GM12891 (cell line): ENCODE data around the gene APC.

ENCODE experiments used
- PAX5 ChIP-seq: IDR thresholded peaks from 2 replicates; pipeline ENCODE4 v1.6.1; 2011; ENCODE audit warnings: low read length, moderate library complexity, mild to moderate bottlenecking; ENCODE audit not compliant: insufficient read depth, severe bottlenecking
- POLR2A ChIP-seq: IDR thresholded peaks from 2 replicates; pipeline ENCODE4 v1.6.1; 2011; ENCODE audit warnings: low read depth, low read length, control low read depth
- POLR2AphosphoS5 ChIP-seq: IDR thresholded peaks from 2 replicates; pipeline ENCODE4 v1.6.1; 2011; ENCODE audit warnings: low read depth, low read length, control low read depth
- POU2F2 ChIP-seq: IDR thresholded peaks from 2 replicates; pipeline ENCODE4 v1.6.1; 2011; ENCODE audit warnings: low read depth, mild to moderate bottlenecking, control low read depth, low read length, moderate library complexity
- SPI1 ChIP-seq: IDR thresholded peaks from 2 replicates; pipeline ENCODE4 v1.6.1; 2011; ENCODE audit warnings: low read depth, low read length, control low read depth
- TAF1 ChIP-seq: IDR thresholded peaks from 2 replicates; pipeline ENCODE4 v1.6.1; 2011; ENCODE audit warnings: low read depth, low read length, control low read depth

- TF ChIP-seq POLR2A (no peak), TAF1 (no peak), SPI1 (no peak), POLR2AphosphoS5 (no peak), POU2F2 (no peak), PAX5 (no peak)
Observed at GRCh38 chr5:112708103-112708622, 29.5 kb upstream of the APC start.
